SIG-M5 (cell line): ENCODE results near the gene PCYT1A.
A peak's percentile ranks its signal among the peaks of the same experiment; 100 is the strongest.

Experiments
- DNase-seq: peaks from one replicate; lab custom pipeline; 2025; lab: John Stamatoyannopoulos, UW

Gene PCYT1A

GRCh38 chr3:196236223-196236622 is 51.3 kb downstream of the PCYT1A start:
- DNase-seq: no peak

DNA sequence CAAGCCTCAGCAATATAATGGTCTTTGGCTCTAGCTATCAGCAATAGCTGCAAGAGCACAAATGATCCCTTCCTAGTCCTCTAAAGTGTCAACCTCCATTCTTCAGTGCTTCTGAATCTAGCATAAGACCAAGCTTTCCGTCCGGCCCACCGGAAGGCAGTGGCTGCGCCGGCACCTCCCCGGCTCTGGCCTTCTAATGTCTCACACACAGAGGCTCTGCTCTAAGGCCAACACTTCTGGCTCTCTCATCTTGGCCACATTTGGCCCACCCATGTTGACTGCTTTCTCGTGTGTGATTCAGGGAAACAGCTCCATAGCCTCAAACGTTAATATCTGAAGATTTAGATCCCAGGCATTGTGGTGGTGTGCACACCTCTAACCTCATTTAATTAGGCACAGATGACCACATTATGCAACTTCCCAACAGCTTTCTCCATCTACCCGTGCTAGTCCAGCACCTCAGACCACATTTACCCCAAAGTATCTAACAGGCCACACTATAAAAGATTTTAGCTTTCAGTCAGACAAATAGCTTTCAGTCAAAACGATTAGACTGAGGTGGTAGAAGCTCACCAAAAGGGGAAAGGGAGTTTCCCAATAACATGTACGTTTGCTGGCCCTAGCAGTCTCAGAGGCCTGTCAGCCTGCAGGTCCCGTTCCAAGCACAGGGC is 51.9 kb downstream of the PCYT1A start:
- no peak for DNase-seq

DNA sequence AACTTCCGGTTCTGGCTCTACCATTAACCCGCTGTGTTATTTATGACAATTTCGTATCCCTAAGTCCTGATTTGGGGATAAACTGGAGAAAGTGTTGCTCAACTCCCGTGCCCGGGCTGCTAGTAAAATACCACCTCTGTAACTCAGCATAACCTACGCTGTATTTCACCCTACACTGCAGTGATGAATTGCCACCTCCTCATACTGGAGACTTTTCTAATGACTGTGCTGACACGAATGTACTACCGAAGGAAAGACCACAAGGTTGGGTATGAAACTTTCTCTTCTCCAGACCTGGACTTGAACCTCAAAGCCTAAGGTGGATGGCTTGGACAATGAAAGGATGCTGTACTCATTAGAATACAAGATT is 54.7 kb downstream of the PCYT1A start:
- no peak for DNase-seq

DNA sequence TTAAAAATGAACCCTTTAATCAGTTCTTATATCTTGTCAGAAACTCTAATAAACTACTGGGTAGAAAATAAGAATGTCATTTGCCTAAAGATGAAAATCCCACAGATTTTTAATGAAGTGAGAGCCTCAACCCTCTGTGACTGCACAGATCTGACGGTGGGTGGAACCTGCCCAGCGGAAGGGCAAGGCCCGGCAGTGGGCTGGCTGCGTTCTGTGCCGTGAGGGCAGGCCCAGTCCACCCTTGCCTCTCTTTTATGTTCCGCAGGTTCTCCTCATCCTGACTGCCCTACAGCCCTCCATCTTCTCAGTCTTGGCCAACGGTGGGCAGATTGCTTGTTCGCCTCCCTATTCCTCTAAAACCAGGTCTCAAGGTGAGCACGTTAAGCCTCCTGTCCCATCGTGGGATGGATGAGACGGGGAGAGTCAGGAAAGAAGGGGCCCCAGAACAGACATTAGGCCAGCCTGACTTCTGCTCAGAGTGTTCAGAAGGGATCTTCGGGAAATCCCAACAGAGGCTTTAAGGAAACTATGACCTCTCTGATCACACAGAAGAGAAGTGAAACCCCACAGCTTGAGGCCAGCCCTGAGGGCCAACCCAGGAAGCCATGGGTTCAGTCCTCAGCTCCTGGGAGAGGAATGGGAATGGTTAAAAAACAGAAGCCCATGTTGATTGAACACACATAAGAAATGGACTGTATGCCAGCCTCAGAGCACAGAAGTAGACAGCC is 55.2 kb downstream of the PCYT1A start:
- DNase-seq: no peak

DNA sequence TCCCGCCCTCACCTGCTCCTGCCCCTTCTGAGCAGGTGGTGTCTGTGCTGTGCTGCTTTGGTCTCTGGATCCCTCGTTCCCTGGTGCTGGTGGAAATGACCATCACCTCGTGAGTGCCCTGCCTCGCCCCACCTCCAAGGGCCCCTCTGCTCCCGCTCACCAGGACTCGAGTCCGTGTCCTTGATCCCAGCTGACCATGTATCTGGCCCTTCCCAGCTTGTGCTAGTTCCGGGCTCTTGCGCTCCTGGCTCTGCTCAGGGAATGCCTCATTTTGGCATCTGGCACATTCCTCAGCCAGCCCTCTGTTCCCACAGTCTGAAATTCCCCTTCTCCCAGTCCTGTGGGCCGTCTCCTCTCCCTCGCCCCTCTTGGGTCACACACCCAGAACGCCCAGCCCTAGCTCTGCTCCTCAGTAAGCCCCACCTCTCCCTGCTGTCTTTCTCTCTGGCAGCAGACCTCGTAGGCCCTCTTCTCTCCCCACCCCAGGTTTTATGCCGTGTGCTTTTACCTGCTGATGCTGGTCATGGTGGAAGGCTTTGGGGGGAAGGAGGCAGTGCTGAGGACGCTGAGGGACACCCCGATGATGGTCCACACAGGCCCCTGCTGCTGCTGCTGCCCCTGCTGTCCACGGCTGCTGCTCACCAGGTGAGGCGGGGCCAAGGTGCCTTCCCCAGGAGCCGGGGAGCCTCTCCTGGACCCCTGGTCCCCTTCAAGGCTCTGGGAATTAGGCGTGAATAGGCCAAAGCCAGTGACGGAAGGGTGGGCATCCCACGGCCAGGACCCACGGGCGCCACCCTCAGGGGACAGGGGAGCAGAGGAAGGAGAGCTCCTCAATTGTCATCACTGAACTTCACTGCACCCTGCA is 59.7 kb downstream of the PCYT1A start:
- DNase-seq: no peak

- DNase-seq: no peak
Measured at GRCh38 chr3:196227121-196227561, 60.4 kb downstream of the PCYT1A start.

DNA sequence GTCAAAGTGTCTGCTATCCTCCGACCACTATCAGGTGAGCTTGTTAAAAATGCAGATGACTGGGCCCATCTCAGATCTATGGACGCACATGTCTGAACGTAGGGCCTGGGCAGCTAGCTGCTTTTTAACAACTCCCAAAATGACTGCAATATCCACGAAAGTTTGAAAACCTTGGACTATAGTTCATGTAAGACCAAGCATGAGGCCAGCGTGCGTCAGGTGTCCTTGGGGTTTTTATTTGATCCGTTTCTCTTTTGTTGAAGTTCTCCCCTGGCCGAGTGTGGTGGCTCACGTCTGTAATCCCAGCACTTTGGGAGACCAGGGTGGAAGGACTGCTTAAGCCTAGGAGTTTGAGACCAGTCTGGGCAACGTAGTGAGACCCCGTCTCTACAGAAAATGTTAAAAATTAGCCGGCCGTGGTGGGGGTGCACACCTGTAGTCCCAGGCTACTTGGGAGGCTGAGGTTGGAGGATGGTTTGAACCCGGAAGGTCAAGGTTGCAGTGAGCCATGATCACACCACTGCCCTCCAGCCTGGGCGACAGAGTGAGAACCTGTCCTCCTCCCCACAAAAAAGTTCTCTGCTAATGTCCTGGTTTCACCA is 61.7 kb downstream of the PCYT1A start:
- DNase-seq: no peak

- DNase-seq: no peak
Measured at GRCh38 chr3:196225086-196225485, 62.4 kb downstream of the PCYT1A start.

- DNase-seq: no peak
Measured at GRCh38 chr3:196222876-196223595, 64.5 kb downstream of the PCYT1A start.

DNA sequence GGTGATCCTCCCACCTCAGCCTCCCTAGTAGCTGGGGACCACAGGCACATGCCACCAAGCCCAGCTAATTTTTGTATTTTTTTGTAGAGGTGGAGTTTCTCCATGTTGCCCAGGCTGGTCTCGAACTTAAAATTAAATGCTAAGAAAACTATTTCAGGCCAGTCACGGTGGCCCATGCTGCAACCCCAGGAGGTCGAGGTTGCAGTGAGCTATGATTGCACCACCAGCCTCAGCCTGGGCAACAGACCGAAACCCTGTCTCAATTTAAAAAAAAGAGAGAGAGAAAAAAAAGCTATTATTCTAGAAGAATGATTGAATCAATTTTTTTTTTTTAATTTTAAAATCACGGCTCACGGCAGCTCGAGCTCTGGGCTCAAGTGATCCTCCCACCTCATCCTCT is 66.5 kb downstream of the PCYT1A start:
- DNase-seq: no peak

DNA sequence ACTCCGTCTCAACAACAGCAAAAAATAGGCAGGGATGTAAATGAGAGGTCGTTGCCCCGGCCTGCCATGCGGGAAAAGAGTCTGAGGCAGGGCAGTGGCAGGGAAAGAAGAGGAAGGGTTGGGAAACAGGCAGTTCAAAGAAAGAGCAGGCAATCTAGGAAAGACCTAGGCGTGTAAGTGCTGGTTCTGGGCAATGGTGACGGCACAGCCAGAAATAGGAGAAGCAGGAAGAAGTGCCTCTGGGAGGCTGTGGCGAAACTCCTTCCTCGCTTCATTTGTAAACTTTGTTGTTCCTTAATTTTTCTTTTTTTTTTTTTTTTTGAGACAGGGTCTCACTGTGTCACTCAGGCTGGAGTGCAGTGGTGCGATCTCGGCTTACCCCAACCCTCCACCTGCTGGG is 66.9 kb downstream of the PCYT1A start:
- DNase-seq: no peak

DNA sequence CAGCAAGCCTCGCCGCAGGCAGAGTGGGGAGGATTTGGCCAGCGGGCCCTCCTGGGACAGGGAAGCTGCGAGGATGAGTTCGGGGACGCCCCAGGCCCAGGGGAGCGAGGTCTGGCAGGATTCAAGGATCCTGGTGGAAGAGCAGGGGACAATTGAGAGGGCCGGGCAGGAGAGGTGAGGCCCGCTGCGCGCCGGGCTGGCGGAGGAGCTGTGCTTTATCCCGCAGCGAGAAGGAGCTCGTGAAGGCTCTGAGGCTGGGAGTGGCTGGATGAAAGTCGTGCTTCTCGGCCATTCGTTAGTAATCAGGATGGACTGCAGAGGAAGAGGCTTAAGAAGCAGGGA is 67.6 kb downstream of the PCYT1A start:
- no peak for DNase-seq

DNA sequence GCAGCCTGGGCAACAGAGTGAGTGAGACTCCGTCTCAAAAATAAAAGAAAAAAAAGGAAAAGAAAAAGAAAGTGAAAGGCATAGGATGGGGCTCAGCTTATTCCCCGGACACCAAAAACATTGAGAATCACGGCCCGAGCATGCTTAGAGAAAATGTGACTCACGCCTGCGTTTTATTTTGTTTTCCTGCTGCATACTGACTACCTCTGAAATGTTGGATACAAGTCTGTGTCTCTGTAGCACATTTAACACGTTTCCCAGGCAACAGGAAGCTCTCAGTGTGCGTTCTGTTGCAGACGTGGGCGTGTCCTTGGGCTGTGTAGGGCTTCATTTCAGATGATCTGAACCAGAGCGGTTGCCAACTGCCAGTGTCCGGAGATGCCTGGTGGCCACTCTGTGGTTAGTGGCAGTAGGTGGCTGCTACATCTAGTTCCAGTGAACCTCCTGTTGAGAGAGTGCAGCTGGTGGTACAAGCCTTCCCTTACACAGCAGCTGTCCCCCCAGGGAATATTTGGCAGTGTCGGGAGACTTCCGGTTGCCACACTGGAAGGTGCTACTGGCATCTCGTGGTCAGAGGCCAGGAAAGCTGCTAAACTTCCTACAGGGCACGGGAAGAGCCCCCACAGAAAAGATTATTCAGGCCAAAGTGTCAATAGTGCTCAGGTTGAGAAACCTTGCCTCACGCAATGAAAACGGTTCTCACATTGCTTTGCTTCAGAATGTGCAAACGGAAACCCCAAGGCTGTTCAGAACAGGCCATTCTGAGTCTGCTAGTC is 68.1 kb downstream of the PCYT1A start:
- DNase-seq: peak; percentile 77

DNA sequence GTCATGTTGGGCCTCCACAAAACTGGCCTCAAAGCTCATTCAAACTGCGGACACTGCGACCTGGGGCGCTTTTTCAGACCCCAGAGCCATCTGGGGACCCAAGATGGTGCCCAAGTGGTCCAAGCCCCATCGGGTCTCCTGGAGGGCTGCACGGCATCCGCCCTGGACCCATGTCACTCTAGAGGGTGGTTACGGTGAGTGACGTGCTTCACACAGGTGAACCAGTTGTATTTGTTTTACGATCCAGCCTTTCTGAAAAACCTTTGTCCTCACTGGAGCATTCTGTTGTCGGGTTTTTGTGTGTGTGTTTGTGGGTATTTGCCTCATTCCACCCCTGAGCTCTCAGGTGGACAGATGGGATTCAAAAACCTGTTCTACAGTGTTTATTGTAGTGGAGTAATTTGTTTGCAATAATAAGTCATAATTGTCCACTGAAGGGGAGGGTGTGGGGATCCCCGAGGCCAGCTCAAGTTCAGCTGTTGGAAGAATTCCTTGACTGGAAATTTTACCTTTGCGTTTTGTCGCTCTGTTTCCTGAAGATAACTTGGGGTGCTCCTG is 69.3 kb downstream of the PCYT1A start:
- no peak for DNase-seq

DNA sequence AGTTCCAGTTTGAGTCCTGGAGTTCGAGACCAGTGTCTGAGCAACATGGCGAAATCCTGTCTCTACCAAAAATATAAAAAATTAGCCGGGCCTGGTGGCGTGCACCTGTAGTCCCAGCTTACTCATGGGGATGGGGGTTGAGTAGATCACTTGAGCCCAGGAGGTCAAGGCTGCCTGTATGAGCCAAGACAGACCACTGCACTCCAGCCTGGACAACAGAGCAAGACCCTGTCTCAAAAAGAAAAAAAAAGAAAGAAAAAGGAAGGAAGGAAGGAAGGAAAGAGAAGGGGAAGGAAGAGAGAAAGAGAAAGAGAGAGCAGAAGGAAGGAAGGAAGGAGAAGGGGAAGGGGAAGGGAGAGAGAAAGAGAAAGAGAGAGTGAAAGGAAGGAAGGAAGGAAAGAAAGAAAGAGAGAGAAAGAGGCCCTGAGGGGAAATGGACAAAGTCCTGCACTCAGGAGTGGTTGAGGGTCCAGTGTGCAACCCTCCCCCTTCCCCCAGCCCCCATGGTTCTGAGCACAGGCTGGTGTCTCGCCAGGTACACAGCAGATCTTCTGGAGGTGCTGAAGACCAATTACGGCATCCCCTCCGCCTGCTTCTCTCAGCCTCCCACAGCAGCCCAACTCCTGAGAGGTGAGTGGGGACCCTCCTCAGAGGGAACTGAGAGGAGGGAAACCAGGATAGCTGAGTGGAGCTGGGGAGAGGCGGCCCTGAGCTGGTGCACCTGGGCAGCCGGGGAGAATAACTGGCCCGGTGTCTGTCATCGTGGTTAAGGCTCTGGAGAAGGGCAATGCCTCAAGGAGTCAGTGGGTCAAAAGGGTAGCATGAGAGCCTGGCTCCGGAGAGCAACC is 70.0 kb downstream of the PCYT1A start:
- no peak for DNase-seq

- no peak for DNase-seq
Measured at GRCh38 chr3:196216681-196217211, 70.8 kb downstream of the PCYT1A start.

- no peak for DNase-seq
Measured at GRCh38 chr3:196216089-196216564, 71.4 kb downstream of the PCYT1A start, which contains the start of gene SLC51A. Gene SLC51A, plus strand, starts transcription at chr3:196216534. Its CDS starts 179 bp downstream, at chr3:196216713.

DNA sequence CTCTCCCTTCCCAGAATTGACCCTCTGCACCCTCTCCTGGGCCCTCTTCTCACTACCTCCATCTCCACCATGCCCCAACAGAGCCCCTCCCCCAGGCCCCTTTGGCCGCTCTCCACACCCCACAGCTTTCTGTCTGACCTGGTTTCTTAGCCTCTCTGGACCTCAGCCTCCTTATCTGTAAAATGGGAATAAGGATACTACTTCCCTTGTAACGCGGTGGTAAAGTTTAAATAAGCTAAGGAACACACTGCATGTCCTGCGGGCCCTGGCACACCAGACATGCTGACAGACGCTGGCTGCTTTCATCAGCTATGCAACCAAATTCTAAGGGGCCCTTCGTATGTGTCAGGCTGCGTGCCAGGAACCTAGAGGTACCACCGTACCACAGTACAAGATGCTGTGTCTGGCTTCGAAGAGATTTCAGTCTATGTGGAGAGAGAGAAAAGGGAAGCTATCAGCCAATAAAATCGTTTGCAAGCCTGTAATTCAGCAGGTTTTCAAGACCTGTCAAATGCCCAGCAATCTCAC is 72.0 kb downstream of the PCYT1A start:
- DNase-seq: no peak
